ENCODE data around the gene HAND1.

HAND1 gene

GRCh38 chr5:154506049-154506715, 28.2 kb upstream of the HAND1 start:
- DNase-seq, result no peak

- no peak for DNase-seq
Measured at GRCh38 chr5:154505567-154505966, 27.5 kb upstream of the HAND1 start.

GRCh38 chr5:154503698-154504039, 25.6 kb upstream of the HAND1 start:
- DNase-seq, result no peak

GRCh38 chr5:154502180-154502579, 24.2 kb upstream of the HAND1 start:
- DNase-seq, result no peak

GRCh38 chr5:154501566-154501965, 23.5 kb upstream of the HAND1 start:
- no peak for DNase-seq

GRCh38 chr5:154498994-154499393, 21.0 kb upstream of the HAND1 start:
- DNase-seq, result no peak

- DNase-seq, result no peak
Measured at GRCh38 chr5:154498591-154498990, 20.6 kb upstream of the HAND1 start.

GRCh38 chr5:154494036-154494435, 16.0 kb upstream of the HAND1 start:
- no peak for DNase-seq

GRCh38 chr5:154493274-154493673, 15.2 kb upstream of the HAND1 start:
- DNase-seq, result no peak

GRCh38 chr5:154491941-154492340, 13.9 kb upstream of the HAND1 start:
- DNase-seq, result no peak

- no peak for DNase-seq
Measured at GRCh38 chr5:154487541-154487940, 9.5 kb upstream of the HAND1 start.

GRCh38 chr5:154486427-154486866, 8.4 kb upstream of the HAND1 start:
- no peak for DNase-seq

GRCh38 chr5:154485850-154486426, 7.9 kb upstream of the HAND1 start:
- no peak for DNase-seq

GRCh38 chr5:154485096-154485491, 7.1 kb upstream of the HAND1 start:
- no peak for DNase-seq

GRCh38 chr5:154484393-154485095, 6.5 kb upstream of the HAND1 start:
- DNase-seq, result no peak

GRCh38 chr5:154483654-154484392, 5.8 kb upstream of the HAND1 start:
- DNase-seq, result no peak

- DNase-seq, result no peak
Measured at GRCh38 chr5:154482528-154483449, 4.8 kb upstream of the HAND1 start.

GRCh38 chr5:154481584-154482381, 3.8 kb upstream of the HAND1 start:
- DNase-seq, result no peak

- DNase-seq, result no peak
Measured at GRCh38 chr5:154480847-154481246, 2.8 kb upstream of the HAND1 start.
